ENCODE data around the gene EFNB2. TPM values are rescaled to one million over a fixed set of nuclear protein-coding genes. Genes with fewer than 3 reads are reported as not detected.

Gene EFNB2
- total RNA-seq, 2 donors from 2014 or later: 4.6 to 6.7 TPM

DNA sequence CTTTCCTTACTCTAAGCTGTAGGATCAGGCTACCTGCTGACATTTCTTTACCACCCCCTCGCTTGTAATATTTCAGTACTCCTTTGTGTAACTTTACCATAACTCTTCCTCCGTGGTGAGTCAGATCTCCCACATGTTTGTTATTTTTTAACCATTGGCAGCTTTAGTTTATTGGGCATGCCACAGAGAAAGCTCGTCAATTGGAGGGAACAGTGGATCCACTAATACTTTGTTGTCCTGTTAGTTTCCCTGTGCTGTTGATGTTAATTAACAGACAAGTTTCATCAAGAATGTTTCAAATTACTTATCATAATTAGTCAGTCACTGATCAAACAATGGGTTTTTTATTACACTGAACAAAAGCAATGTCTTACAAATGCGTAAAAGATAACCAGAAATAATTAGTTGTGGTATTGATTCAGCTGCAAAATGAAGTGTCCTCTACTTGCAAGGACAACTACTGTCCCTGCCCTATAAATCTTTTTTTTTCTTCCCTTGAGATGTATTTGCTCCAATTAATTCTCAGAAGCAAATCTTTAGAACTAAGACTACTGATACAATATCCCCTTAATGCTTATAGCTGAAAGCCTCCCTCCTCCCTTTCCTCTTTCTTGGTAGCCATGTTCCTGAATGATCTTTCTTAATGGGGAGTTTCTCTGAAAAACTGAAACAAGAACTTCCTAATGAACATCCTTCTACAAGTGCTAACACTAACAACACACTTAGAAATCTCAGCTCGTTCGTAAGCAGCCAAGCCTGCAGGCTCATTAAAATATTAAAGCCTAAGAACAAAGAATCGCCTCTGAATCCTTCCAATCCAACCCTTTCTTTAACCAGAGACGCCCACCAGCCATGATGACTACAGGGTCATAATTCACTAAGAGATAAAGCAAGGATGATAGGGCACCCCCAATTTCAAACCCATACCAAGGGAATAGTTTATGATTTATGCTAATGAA is 22.2 kb downstream of the EFNB2 start:
- no peaks in the 10 kb centered on the region for H3K36me3 ChIP-seq (replicated peaks in 1 of 2; ENCODE audit: insufficient read depth in 1 of 2, low read depth in 2 of 2)
- ATAC-seq (no peak), DNase-seq (no peak)
- WGBS, 2 donors: 60 to 64% methylated on average over 8 of the region's 8 CpGs
- H3K27ac ChIP-seq: no peak overlapping the region
- TF ChIP-seq POLR2A (IDR thresholded peaks at IDR 0.05): no peak
- TF ChIP-seq, protein P1, sequence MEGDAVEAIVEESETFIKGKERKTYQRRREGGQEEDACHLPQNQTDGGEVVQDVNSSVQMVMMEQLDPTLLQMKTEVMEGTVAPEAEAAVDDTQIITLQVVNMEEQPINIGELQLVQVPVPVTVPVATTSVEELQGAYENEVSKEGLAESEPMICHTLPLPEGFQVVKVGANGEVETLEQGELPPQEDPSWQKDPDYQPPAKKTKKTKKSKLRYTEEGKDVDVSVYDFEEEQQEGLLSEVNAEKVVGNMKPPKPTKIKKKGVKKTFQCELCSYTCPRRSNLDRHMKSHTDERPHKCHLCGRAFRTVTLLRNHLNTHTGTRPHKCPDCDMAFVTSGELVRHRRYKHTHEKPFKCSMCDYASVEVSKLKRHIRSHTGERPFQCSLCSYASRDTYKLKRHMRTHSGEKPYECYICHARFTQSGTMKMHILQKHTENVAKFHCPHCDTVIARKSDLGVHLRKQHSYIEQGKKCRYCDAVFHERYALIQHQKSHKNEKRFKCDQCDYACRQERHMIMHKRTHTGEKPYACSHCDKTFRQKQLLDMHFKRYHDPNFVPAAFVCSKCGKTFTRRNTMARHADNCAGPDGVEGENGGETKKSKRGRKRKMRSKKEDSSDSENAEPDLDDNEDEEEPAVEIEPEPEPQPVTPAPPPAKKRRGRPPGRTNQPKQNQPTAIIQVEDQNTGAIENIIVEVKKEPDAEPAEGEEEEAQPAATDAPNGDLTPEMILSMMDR (IDR thresholded peaks at IDR 0.05): no peak
- H3K4me3 ChIP-seq: no peak overlapping the region
- intact Hi-C loops (cut with DNase I): no loop called here
- H3K27me3 ChIP-seq: no peaks in the 10 kb centered on the region
- H3K9me3 ChIP-seq: no peaks in the 10 kb centered on the region
- no peaks in the 10 kb centered on the region for H3K4me1 ChIP-seq

DNA sequence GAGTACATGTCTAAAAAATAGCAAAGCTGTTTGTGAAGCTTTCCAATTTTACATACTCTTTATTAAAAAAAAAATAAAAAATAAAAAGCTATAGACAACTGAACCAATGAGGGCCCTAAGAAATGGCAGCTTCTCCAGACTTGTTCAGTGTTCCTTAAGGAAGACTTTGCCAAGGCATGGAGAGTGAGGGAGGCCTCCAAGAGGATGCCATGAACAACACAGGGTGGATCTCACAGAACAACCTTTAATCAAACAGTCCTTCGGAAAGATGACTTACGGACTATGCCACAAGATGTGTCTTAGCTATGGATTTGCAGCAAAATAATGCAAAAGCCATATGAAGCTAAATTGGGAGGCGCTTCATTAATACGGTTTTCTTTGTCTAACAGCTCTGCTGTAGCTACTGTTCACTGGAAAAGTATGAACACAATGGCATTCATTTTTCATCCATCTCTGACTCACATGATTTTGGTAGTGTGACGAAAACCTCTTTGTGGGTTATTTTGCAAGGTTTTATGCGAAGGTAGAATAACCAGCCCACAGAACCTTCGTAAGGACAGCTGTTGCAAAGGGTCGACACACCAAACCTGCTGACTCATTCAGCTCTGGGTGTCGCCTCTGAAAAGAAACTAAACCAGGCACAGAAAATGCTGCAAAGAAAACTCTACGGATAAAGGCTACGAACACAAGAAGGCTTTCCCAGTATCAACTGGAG is 27.7 kb downstream of the EFNB2 start:
- H3K27ac ChIP-seq: no peak overlapping the region
- TF ChIP-seq, protein P1 (IDR thresholded peaks at IDR 0.05): no peak
- TF ChIP-seq POLR2A (IDR thresholded peaks at IDR 0.05): no peak
- no peaks in the 10 kb centered on the region for H3K27me3 ChIP-seq
- H3K36me3 ChIP-seq (replicated peaks in 1 of 2; ENCODE audit: insufficient read depth in 1 of 2, low read depth in 2 of 2): no peaks in the 10 kb centered on the region
- H3K9me3 ChIP-seq: no peaks in the 10 kb centered on the region
- ATAC-seq: no peak
- no peaks in the 10 kb centered on the region for H3K4me1 ChIP-seq
- intact Hi-C loops (cut with DNase I): no loop called here
- WGBS, 2 donors: 73 to 86% methylated on average over 11 of the region's 11 CpGs
- no peak for DNase-seq
- no peak overlapping the region for H3K4me3 ChIP-seq

DNA sequence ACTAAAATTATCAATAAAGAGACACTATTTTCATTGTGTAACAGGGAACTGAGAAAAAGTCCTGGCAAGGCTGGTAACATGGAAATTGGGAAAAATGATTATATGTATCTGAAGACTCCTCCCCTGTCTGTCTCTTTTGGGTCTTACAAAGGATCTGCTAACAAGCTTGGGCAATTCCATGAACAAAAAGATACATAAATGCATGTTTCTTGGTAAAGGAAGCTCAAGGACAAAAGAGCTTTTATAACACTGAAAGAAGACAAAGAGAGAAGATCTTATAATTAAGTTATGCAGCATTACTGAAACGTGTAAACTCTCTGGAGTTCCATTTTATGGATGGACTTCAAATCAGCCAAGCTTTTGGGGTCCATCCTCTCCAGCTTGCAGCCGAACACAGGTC is 29.2 kb downstream of the EFNB2 start:
- DNase-seq (no peak), ATAC-seq (no peak)
- no peaks in the 10 kb centered on the region for H3K36me3 ChIP-seq (replicated peaks in 1 of 2; ENCODE audit: insufficient read depth in 1 of 2, low read depth in 2 of 2)
- no peaks in the 10 kb centered on the region for H3K9me3 ChIP-seq
- H3K4me1 ChIP-seq: no peaks in the 10 kb centered on the region
- WGBS, 2 donors: 42 to 54% methylated on average over 2 of the region's 2 CpGs
- H3K27ac ChIP-seq: no peak overlapping the region
- TF ChIP-seq, protein P1 (IDR thresholded peaks at IDR 0.05): no peak
- no peak for TF ChIP-seq POLR2A (IDR thresholded peaks at IDR 0.05)
- no peak overlapping the region for H3K4me3 ChIP-seq
- intact Hi-C loops (cut with DNase I): no loop called here
- H3K27me3 ChIP-seq: no peaks in the 10 kb centered on the region

DNA sequence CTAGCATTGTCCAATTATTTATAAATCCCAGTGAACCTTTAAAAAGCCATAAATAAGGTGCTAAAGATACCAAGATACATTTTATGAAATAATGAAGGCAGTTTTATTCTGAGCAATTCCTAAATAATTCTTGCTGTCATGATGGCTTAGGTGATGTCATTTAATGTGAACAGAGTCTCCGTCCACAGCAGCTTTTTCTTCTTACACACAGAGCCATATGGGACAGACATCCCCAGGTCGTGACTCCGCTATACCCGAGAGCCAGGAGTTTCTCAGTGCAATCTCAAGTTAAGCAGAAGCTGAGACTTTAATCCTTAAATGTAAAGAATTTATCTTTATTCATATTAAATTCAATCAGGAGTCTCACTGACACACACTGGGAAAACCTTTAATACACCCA is 29.7 kb downstream of the EFNB2 start:
- WGBS, 2 donors: 81 to 82% methylated on average over 4 of the region's 4 CpGs
- TF ChIP-seq, protein P1 (IDR thresholded peaks at IDR 0.05): no peak
- no peak for TF ChIP-seq POLR2A (IDR thresholded peaks at IDR 0.05)
- Histone ChIP-seq H3K27me3 (no peaks in the 10 kb centered on the region), H3K9me3 (no peaks in the 10 kb centered on the region), H3K4me1 (no peaks in the 10 kb centered on the region), H3K36me3 (replicated peaks in 1 of 2; ENCODE audit: insufficient read depth in 1 of 2, low read depth in 2 of 2) (no peaks in the 10 kb centered on the region), H3K27ac (no peak overlapping the region), H3K4me3 (no peak overlapping the region)
- intact Hi-C loops (cut with DNase I): no loop called here
- ATAC-seq (no peak), DNase-seq (no peak)

All from body of pancreas (tissue), 4 donors.